ENCODE data around the gene GPR31. TPM values are rescaled to one million over a fixed set of nuclear protein-coding genes. Genes with fewer than 3 reads are reported as not detected.
"Not testable (repeated sequence)": the region's sequence is repeated elsewhere in the genome, so short reads cannot be mapped to it uniquely, and the experiment has no call there.

GPR31 gene
- total RNA-seq, 1 donor from 2014 or later: not detected

- DNase-seq: not testable (repeated sequence)
Observed at GRCh38 chr6:167167699-167168098, 9.9 kb upstream of the GPR31 start.

DNA sequence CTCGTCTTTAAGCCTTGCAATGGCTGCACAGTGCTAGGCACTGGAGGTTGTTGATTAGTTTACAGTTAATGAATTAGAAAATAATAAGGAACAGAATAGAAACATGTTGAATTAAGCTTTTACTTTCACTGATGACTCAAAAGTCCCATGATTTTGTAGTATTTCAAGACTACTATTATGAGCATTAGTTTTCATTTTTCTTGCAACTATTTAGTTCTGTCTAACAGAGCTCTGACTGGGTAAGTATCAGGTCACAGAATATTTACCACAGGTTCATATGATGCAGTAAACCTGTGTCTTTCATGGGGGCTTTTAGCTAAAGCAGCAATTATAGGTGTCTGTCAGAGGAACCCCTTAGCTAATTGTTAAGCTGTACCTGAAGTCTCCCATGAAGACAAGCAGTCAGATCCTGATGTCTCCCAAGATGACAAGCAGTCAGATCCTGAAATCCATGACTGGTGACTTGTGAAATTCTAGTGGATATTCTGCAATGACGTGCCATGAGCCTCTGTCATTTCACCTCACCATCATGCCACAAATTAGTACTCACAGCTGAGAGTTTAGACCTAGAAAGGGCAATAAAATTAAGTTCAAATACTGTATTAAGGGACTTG lies 8.2 kb upstream of the GPR31 start:
- no peak for DNase-seq

GRCh38 chr6:167164261-167164660 lies 6.5 kb upstream of the GPR31 start:
- no peak for DNase-seq

DNA sequence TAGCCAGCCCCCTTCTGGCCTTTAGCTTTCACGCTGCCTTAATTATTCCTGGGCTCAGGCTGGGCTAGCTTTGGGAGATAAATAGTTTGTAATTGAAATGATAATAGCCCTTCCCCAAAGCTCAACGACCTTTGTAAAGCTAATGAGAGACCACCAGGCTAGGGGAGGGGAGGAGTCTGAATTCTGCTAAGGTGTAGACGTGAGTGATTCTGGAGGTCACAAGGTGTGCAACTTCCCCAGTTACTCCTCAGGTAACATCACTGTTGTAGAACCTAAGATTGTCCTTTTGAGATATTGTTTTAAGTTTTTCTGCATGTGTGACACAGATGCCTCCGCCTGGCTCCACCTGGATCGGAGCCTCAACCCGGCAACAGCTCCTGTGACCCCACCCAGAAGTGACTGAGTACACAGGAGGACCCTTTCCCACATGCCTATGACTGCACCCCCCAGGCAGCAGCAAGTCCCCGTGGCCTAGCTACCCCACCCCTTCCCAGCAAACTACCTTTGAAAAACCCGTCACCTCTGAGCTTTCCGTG lies 5.8 kb upstream of the GPR31 start:
- DNase-seq: no peak

- no peak for DNase-seq
Observed at GRCh38 chr6:167162591-167162990, 4.8 kb upstream of the GPR31 start.

- no peak for DNase-seq
Observed at GRCh38 chr6:167161851-167162467, 4.2 kb upstream of the GPR31 start.

GRCh38 chr6:167157414-167157813 lies 366 bp downstream of the GPR31 start:
- DNase-seq: no peak

DNA sequence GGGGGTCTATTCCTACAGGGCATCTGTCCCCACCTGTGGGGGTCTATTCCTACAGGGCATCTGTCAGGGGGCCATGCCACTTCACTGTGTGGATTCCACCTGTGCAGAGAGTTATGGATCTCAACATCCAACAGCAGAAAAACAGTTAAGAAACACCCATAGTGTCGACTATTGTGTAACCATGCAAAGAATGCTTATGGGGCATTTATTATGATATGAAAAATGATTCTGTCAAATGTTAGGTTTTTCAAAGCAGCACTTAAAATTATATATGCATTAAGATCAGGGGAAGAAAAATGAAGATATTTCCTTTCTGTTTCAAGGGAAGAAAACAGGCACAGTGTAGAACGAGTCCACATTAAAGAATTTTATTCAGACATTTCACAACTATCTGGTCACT lies 2.9 kb downstream of the GPR31 start:
- DNase-seq: no peak

- no peak for DNase-seq
Observed at GRCh38 chr6:167154291-167154690, 3.5 kb downstream of the GPR31 start.

DNA sequence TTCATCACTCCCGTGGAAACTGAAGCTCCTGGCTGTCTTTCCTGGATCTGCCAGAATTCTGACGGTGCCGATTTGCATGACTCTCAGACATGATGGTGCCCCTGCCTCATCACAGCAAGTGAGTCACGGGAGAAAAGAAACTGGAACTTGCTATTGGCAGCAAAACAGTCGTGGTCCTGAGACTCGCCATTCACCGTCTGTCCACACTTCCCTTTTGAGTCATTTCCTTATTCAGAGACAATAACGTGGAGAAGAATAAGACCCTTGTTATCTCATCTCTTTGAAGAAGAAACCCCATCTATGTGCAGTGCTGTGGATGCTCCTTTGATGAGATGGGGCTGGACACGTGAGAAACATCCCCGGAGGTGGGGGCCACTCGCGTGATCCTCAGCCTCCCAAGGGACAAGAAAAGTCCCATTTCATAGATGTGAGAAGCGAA lies 4.2 kb downstream of the GPR31 start:
- DNase-seq: no peak

GRCh38 chr6:167152862-167153261 lies 4.9 kb downstream of the GPR31 start:
- no peak for DNase-seq

GRCh38 chr6:167151648-167152047 lies 6.1 kb downstream of the GPR31 start:
- DNase-seq: no peak

GRCh38 chr6:167150941-167151549 lies 6.7 kb downstream of the GPR31 start:
- DNase-seq: no peak

- DNase-seq: no peak
Observed at GRCh38 chr6:167148997-167149396, 8.8 kb downstream of the GPR31 start.

- DNase-seq: no peak
Observed at GRCh38 chr6:167148021-167148420, 9.8 kb downstream of the GPR31 start.

DNA sequence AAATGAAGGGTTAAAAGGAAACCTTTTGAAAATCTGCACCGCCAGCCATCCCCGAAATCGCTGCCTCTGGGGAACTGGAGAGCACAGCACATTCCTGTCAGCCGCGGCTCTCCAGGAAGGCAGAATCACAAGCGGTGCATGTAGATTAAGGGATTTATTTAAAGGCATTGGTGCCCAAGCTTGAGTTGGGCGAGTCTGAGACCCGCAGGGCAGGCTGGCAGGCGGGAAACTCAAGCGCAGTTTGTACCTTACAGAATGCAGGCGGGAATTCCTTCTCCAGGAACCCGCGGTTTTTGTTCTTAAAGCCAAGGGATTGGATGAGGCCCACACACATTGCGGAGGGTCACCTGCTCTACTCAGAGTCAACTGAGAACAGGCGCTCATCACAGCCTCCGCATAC lies 10.8 kb downstream of the GPR31 start:
- no peak for DNase-seq

DNA sequence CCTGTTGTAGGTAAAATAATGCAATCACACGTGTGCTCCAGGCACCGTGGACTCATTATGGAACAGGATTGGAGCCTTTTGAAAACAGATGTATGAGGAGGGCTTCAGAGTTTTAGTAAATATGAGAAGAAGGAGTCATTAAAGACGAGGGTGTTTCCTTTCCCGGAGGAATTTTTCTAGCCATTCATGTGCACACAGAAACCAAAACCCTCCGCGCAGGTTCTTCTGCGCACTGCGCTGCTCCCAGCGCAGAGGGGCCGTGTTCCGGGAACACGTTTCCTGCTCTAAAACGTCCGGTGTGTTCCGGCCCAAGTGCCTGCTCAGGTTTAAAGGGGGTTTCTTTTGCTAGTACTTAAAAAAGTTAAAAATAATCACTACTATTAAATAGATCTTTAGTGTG lies 11.6 kb downstream of the GPR31 start:
- DNase-seq: no peak

- DNase-seq: no peak
Observed at GRCh38 chr6:167145461-167145860, 12.3 kb downstream of the GPR31 start.

- no peak for DNase-seq
Observed at GRCh38 chr6:167143041-167143440, 14.7 kb downstream of the GPR31 start.

GRCh38 chr6:167142433-167142761 lies 15.4 kb downstream of the GPR31 start:
- no peak for DNase-seq

DNA sequence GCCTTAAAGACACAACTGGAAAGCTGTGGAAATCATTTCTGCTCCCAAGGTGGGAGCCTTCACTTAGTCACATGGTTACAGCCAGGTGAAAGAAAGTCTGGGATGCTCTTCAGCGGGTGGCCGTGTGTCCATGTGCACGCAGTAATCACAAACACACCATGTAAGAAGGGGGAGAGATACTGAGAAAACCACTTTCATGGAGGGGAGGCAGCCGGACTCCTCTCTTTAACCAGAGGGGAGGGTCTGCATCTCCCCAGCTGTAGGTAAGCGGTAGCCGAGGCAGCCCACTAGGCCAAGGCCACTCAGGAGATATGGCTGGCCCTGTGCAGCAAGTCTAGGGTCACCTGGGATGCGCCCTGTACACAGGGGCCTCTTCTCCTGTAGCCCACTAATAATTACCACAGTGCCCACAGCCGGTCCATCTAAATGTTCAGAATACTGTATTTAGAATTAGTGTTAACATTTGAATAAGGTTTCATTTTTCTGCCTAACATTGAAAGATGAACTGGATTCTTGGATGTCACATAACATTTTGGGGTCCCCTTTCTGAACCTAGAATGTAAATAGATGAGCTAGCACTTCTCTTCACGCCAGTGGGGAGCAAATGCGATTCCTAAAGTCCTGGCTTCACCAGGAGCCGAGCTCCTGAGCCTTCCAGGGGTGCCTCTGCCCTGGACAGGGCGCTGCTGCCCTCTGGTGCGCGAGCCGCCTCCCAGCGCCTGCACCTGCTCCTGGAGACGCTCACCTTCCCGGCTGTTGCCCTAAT lies 15.9 kb downstream of the GPR31 start:
- no peak for DNase-seq

DNA sequence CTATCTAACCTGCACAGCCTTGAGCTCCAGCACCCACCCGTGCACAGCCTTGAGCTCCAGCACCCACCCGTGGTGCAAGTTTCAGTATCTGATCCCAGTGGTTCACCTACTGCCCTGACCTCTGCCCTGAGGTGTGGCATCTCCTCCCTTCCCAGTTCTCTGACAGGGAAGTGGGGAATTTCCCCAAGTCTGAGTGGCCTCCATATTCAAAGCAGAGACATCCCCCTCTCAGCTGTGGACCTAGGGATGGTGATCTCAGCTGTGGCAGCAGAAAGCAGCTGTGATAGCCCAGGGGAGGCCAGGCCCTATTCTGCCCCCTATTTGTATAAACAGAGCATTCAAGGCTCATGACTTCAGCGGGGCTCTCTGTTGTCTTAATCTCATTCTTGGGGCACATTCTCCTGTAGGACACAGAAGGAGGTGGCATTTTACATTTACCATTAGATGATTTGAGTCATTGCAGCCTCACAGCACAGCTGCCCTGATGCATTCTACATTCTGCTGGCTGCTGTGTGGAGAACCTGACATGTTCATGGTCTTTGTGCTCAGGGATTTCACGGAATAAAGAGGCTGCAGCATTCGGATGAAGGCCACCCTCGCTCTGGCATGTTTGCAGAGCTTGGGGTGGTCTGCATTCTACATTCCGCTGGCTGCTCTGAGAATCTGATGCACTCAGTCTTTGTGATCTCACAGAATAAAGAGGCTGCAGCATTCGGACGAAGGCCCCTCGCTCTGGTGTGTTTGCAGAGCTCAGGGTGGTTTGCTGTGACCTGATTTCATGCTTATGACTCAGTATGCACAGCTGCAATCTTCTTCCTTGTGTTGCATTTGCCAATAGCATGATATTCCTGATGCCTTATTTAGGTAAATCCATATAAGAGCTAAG lies 16.9 kb downstream of the GPR31 start:
- DNase-seq: no peak
